GM19099 (cell line): ENCODE measurements around the gene C1orf50.

Source experiments
- POLR2A ChIP-seq: IDR thresholded peaks from 3 replicates; pipeline ENCODE4 v1.6.1; 2011; ENCODE audit warnings: low read depth; ENCODE audit not compliant: insufficient read length; ENCODE audit errors: extremely low read depth

The C1orf50 gene

DNA sequence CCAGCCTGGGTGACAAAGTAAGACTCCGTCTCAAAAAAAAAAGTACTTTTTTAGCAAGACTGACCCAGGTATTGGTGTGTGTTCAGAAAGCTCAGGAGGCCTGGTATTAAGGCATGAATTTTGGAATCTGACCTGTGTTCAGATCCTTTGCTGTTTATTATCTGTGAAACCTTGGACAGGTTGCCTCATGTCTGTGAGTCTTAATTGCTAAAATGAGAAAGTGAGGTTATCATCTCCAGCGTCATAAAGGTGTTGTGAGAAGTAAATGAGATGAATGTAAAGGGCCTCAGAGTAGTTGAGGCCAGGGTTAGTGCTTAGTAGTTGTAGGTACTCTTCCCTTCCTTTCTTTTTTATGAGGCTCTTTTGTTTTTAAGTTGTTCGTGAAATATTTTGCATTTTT lies 2.8 kb downstream of the C1orf50 start:
- no peak for TF ChIP-seq POLR2A

DNA sequence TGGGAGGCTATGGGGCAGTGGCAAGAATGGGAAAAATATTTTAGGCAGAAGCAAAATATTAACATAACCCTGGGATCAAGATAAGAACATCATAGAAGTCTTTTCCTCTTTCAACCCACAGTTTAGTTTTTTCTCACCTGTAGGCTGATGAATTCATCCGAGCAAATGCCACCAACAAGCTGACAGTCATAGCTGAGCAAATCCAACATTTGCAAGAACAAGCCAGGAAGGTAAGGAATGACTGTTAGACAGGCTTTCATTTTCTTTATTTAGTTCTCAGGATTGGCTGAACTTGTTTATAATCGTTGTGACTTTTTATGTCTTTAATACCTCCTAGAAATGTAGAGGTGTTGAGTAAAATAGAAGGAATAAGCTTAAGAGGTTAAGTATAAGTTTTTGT lies 6.4 kb downstream of the C1orf50 start:
- TF ChIP-seq POLR2A, result no peak

DNA sequence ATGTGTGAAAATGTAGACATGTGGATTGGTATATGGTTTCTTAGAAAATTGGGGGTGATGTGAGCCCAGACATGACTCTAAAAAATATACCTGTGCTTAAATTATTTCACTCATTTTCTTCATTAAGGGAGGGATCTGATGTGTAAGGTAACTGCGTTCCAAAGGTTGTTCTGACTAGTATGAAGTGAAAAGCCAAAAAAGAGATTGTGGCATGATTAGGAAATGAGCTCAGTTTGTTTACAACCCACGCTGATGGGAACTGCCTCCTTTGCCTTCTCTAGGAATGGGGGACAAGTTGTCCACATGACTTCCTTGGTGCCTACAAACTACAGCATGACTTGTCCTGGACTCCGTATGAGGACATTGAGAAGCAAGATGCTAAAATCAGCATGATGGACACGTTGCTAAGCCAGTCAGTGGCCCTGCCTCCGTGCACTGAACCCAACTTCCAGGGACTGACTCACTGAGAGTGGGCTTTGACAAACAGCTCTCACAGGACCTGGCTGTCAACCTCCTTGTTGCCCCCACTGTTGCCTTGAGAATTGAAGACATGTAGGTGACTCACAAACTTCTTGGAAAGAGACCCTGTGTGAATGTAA lies 8.0 kb downstream of the C1orf50 start:
- TF ChIP-seq POLR2A, result no peak

DNA sequence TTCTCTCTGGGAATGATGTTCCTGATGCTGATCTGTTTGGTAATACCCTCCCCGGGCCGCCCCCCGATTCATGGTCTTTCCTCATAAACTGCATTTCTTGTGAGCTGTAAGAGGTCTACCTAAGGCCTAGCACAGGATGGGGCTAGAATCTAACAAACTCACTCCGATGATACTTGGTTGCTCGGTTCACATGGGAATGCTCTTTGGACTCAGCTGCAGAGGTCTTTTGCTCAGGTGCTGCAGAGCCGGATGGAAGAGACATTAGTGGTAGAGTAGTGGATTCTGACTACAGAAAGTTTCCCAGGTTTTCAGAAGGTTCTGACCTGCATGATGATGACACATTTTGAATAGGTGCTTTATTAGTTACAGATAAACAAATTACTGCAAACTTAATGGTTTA lies 9.5 kb downstream of the C1orf50 start:
- TF ChIP-seq POLR2A, result no peak

DNA sequence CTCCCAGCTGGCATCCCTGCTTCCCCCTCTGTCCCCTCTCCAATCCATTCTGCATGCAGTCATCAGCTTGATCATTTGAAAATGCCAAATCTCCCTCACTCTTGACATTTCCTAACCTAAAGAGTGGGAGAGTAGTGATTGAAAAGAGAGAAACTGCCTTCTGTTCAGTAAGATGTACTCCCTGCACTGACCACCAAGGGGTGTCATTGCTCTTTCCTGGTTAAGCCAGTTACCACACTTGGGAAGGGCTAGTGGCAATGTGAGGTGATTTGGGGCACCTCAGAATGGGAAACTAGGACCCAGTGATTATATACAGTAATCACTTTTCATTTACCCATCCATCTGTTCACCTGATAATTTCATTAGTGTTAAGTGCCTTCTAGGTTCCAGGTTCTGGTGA lies 10.8 kb downstream of the C1orf50 start:
- no peak for TF ChIP-seq POLR2A

DNA sequence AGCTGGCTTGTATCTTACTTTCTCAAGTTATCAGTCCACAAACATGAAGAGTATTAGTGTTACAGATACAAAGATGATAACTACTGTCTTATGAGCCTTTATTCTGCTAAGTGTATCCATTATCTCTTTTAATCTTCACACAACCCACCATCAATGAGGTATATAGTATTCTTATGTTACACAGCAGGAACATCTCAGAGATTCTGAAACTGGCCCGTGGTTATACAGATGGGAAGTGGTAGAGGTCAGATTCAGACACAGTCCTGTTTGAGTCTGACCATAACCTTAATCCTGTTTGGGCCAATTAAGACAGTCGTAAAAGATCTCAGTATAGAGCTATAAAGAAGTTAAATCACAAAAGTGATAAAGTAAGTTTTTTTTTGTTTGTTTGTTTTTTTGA lies 12.7 kb downstream of the C1orf50 start:
- no peak for TF ChIP-seq POLR2A

DNA sequence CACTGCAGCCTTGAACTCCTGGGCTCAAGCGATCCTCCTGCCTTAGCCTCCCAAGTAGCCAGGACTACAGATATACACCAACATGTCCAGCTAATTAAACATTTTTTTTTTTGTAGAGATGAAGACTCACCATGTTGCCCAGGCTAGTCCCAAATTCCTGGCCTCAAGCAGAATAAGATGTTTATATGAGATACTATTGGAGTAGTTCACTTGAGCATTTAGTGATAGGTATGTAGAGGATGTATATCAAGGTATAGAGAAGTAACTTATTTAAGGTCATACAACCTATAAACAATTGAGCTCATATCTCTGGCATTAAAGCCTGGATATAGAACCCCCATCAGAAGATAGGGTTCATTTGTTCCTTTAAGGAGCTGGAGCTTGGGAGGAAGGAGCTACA lies 13.1 kb downstream of the C1orf50 start:
- no peak for TF ChIP-seq POLR2A

DNA sequence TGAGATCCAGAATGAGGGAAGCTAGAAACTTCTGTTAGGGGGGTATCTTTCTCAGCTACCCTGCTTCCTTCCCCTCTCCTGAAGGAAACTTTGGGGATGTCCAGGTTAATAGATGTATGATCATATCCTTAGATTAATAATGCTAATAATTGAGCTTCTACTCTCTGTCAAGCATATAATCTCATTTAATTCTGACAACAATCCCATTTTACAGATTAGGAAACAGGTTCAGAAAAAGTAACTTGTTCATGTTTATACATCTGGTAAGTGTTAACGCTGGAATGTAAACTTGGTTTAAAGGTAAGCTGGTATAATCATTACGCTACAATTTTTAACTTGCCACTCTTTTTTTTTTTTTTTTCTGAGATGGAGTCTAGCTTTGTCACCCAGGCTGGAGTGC lies 16.0 kb downstream of the C1orf50 start:
- TF ChIP-seq POLR2A, result no peak

DNA sequence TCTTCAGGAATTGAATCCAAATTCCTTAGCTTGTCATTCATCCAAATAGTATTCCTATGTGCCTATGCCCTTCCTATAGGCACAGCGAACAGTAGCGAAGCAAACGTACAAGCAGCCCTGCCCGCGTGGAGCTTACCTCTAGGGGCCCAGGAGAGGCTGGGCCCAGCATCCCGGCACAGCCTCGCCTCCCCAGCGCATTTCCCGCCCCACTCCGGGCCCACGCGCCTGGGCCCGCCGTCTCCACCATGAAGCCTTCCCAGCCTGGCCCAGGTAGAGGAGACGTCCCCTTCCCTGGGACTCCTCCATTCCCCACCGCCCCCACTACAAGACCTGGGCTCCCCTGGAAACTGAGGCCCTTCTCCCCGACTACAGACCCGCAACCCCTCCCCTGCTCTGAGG lies 17.5 kb downstream of the C1orf50 start:
- no peak for TF ChIP-seq POLR2A

DNA sequence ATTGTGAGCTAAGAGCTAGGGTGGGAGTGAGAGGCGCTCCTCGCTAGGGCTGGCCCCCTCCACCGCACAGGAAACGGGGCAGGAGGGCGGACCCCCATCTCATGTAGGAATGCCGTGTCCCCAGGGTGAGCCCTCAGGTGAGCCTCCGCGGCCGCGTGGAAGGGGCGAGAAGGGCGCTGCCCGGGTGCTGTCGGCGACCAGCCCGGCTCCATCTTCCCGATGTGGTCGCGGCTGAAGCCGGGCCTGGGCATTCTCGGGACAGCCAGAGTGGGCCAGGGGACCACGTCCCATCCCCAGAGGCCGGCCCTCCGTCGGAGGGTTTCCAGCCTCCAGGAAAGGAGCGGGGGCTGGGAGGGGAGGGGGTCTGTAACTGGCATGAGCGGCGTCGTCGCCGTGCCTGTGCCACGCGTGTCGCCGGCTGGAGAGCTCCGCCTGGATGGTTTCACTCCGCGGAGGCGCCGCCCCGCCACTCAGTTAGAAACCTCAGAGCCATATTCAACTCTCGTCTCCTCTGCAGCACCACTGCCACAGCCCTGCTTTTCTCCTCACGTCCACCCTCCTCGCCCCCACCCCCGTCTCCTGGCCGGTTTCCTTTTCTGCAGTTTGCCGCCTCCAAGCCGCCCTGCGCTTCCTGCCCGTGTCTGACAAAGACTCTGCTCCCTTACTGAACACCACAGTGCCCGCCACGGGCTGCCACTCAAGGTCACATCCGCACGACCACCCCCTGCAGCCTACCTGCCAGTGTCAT lies 18.1 kb downstream of the C1orf50 start, which contains the start of gene TMEM269:
TMEM269 (plus strand) TSS at position 46 of the 748 bp plus-strand sequence. CDS start 4,903 bp downstream, outside the sequence.
- no peak for TF ChIP-seq POLR2A

DNA sequence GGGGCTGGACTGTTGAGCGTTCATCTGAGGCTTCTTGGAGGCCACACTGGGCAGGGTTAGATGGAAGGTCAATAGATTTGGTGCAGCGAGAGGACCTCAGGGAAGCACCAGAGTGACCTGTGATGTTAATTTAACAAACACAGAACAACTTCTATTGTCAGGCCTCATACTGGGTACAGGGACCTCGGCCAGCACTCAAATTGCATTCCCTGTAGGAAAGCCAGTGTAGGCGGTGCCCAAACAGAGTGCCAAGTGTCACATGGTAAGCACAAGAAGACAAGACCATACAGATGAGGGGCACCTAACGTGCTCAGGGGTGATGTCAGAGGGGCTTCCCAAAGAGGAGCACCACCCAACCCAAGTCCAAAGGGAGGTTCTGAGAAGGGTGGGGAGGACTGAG lies 19.0 kb downstream of the C1orf50 start:
- TF ChIP-seq POLR2A, result no peak

DNA sequence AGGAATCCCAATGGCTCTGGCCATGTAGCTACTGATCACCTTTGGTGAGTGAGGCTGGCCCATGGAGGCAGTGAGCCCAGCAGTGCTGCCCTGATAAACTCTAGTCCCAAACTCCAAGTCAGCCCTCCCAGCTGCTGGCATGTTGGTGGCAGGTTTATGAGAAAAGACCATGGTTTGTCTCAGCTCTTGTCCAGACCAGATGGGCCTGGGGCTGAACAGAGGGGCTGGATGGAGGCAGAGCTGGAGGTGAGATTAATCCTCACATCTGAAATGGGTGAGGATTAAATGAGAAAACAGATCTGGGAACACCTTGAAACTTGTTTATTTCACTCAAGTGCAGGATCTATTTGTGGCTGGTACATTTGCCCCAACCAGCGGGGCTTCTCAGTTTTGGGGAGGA lies 21.0 kb downstream of the C1orf50 start:
- TF ChIP-seq POLR2A, result no peak

DNA sequence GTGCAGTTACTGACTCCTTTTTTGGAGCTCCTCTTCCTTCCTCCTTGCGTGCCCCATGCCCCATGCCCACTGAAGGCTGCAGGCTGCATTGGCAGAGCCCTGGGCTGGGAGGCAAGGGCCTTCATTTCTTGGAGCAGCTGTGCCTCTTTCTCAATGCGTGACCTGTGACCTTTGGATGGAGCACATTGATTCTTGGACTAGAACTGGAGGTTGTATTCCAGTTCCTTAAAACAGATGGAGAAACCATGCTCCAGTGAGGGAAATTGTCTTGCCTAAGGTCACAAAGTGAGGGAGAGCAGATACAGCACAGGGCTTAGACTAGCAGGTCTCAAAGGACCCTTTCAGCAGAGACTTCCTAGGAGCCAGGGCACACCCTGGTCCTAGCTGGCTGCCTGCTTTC lies 26.8 kb downstream of the C1orf50 start:
- no peak for TF ChIP-seq POLR2A

DNA sequence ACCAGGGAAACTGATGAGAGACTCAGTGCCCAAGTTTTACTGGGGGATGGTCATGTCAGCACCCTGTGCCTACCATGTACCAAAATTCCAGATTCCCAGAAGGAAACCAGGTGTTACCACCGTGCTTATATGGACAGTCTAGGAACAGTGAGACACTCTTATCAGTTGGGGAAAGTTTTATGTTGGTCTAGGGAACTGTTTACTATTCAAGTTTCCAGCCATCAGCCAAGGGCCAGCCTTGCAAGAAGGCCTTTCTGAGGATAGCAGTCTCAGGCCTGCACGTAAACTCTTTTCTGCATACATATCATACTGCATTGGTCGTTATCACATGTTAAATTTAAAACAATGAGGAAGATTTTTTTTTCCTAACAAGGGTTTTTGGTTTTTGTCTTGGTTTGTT lies 30.4 kb downstream of the C1orf50 start:
- no peak for TF ChIP-seq POLR2A

DNA sequence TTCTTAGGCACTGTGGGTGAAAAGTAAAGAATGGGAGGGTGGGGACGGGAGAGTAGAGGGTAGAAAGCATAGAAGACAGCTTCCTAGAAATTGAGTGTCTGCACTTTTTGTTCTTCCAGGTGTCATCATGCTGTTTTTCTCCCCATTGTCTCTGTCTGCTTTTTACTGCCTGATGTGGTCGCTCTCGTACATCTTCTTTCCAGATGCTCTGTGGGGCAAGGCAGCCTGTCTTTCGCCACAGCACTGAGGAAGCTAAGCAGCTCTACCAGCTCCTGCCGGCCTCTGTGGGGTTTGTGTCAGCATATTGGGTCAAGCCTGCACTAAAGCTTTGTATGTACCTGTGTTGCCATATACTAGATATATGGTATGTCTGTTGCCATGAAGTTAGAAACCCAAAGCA lies 30.9 kb downstream of the C1orf50 start:
- TF ChIP-seq POLR2A, result no peak

DNA sequence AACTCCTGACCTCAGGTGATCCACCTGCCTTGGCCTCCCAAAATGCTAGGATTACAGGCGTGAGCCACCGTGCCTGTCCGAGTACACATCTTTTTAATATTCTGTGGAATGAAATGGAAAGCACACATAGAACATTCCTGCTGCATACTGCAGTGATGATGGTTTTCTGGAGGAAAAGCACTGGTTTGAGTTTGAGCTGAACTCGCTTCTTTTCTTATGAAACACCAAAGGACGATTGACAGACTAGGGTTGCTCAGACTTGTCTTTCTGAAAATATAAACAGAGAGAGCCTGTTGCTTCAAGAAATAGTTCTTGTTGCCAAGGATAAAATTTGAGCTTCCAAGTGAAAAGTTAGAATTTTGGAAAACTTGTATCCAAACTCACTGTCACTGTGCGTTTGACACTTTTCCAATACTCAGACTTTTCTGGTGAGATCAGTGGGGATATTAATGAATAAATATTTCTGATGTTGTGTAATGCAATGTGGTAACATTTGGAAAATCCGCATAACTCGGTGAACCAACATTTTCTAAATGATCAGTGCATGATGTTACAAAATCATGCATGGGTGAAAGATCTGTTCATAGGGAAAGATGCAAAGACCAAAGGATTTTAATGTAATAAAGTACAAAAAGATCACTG lies 34.9 kb downstream of the C1orf50 start:
- TF ChIP-seq POLR2A, result no peak
